Measurements from ENCODE around the gene BCKDHB. TPM values are rescaled to one million over a fixed set of nuclear protein-coding genes. Genes with fewer than 3 reads are reported as not detected.

BCKDHB gene
- total RNA-seq, 1 experiment from 2014 or later = 20.0 TPM

DNA sequence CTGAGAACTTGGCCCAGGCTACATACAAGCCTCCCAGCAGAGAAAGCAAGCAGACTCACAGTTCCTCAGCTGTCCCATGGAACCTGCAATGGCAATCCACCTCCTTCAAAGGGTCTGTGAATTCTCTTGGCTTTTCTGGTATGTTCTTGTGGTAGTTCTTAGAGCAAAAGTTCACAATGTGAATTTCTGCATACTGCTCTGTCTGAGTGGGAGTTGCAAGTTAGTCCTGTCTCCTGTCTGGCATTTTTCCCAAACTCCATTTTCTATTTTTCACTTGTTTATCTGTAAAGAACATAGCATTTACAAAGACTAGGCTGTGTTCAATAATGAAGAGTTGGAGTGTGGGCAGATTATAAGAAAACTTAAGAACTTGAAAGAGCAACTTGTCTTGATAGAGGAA, 269.9 kb downstream of the BCKDHB start:
- no TSS peak for BruUV-seq (replicated peaks)
- POLR2A ChIA-PET (ENCODE audit: low non-redundant PET) = no interaction called here
- Histone ChIP-seq H3K36me3 (ENCODE audit: insufficient read depth, low read length, poor library complexity, severe bottlenecking) (no peaks in the 10 kb centered on the region), H3K4me3 (ENCODE audit: low read depth, low read length, poor library complexity, severe bottlenecking) (no peak overlapping the region), H3K27ac (ENCODE audit: low read depth, low read length, poor library complexity, severe bottlenecking) (no peak overlapping the region), H3K9me3 (ENCODE audit: low read depth, low read length, poor library complexity, severe bottlenecking) (no peaks in the 10 kb centered on the region), H3K27me3 (replicated peaks; ENCODE audit: insufficient read depth, low read depth, low read length, poor library complexity) (no peaks in the 10 kb centered on the region), H3K4me1 (ENCODE audit: insufficient read depth, low read length, poor library complexity, severe bottlenecking) (no peaks in the 10 kb centered on the region)
- CTCF ChIA-PET = no interaction called here
- intact Hi-C loops (cut with micrococcal nuclease; ENCODE audit: unreplicated experiment) = no loop called here
- no peak for DNase-seq (ENCODE audit: low spot score)
- TF ChIP-seq EZH2 (IDR thresholded peaks at IDR 0.05; ENCODE audit: borderline replicate concordance, low read depth, low read length, poor library complexity, severe bottlenecking) = no peak
- TF ChIP-seq, protein P1, sequence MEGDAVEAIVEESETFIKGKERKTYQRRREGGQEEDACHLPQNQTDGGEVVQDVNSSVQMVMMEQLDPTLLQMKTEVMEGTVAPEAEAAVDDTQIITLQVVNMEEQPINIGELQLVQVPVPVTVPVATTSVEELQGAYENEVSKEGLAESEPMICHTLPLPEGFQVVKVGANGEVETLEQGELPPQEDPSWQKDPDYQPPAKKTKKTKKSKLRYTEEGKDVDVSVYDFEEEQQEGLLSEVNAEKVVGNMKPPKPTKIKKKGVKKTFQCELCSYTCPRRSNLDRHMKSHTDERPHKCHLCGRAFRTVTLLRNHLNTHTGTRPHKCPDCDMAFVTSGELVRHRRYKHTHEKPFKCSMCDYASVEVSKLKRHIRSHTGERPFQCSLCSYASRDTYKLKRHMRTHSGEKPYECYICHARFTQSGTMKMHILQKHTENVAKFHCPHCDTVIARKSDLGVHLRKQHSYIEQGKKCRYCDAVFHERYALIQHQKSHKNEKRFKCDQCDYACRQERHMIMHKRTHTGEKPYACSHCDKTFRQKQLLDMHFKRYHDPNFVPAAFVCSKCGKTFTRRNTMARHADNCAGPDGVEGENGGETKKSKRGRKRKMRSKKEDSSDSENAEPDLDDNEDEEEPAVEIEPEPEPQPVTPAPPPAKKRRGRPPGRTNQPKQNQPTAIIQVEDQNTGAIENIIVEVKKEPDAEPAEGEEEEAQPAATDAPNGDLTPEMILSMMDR (conservative IDR thresholded peaks at IDR 0.05; ENCODE audit: low read depth, low read length) = no peak

DNA sequence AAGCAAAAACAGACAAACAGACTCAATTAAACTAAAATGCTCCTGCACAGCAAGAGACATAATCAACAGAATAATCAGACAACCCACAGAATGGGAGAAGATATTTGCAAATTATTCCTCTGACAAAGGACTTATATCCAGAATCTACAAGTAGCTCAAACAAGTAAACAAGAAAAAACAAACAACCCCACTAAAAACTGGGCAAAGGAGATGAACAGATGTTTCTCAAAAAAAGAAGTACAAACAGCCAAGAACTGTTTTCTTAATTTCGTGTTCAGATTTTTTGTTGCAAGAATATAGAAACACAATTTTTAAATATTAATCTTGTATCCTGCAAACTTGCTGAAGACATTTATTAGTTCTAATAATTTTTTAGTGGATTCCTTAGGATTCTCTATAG, 274.1 kb downstream of the BCKDHB start:
- POLR2A ChIA-PET (ENCODE audit: low non-redundant PET) = no interaction called here
- BruUV-seq (replicated peaks) = no TSS peak
- intact Hi-C loops (cut with micrococcal nuclease; ENCODE audit: unreplicated experiment) = no loop called here

DNA sequence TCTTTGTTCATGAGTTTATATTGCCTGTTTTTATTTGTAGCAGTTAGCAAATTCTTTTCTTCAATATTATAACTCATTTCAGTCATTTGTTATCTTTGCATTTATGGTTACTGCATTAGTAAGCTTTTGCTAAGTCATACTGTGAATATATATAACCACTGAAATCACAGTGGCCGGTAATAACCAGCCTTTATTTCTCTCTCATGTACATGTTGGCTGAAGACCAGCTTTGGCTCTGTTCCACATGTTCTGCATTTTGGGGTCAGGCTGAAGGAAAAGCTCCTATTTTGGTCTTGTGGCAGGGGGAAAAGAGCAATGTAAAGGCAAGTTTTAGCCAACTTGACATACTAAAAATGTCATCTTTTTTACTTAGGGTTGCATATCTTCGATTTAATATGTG, 276.3 kb downstream of the BCKDHB start:
- ChIA-PET CTCF (no interaction called here), POLR2A (ENCODE audit: low non-redundant PET) (no interaction called here)
- no peak overlapping the region for H3K27ac ChIP-seq (ENCODE audit: low read depth, low read length, poor library complexity, severe bottlenecking)

More for the DNA sequence above, 274.1 kb downstream of the BCKDHB start:
- no peak for TF ChIP-seq EZH2 (IDR thresholded peaks at IDR 0.05; ENCODE audit: borderline replicate concordance, low read depth, low read length, poor library complexity, severe bottlenecking)
- Histone ChIP-seq H3K36me3 (ENCODE audit: insufficient read depth, low read length, poor library complexity, severe bottlenecking) (no peaks in the 10 kb centered on the region), H3K4me1 (ENCODE audit: insufficient read depth, low read length, poor library complexity, severe bottlenecking) (no peaks in the 10 kb centered on the region), H3K4me3 (ENCODE audit: low read depth, low read length, poor library complexity, severe bottlenecking) (no peak overlapping the region), H3K27ac (ENCODE audit: low read depth, low read length, poor library complexity, severe bottlenecking) (no peak overlapping the region), H3K27me3 (replicated peaks; ENCODE audit: insufficient read depth, low read depth, low read length, poor library complexity) (no peaks in the 10 kb centered on the region), H3K9me3 (ENCODE audit: low read depth, low read length, poor library complexity, severe bottlenecking) (no peaks in the 10 kb centered on the region)
- DNase-seq (ENCODE audit: low spot score) = no peak
- CTCF ChIA-PET = no interaction called here

DNA sequence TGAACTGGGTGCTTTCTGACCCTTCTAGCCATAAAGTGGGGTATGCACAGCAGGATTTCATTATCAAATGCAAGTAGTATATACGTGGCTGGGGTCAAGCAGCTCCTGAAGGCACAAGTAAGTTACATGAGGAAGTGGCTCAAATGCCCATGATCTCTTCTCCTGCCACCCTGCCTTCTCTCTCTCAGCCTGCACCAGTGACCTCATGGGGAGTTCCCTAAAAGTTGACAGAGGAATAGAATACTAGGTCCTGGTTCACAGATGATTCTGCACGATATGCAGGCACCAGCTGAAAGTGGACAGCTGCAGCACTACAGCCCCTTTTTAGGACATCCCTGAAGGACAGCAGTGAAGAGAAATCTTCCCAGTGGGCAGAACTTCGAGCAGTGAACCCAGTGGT, 282.0 kb downstream of the BCKDHB start:
- Histone ChIP-seq H3K9me3 (ENCODE audit: low read depth, low read length, poor library complexity, severe bottlenecking) (no peaks in the 10 kb centered on the region), H3K4me1 (ENCODE audit: insufficient read depth, low read length, poor library complexity, severe bottlenecking) (no peaks in the 10 kb centered on the region), H3K27me3 (replicated peaks; ENCODE audit: insufficient read depth, low read depth, low read length, poor library complexity) (no peaks in the 10 kb centered on the region), H3K36me3 (ENCODE audit: insufficient read depth, low read length, poor library complexity, severe bottlenecking) (no peaks in the 10 kb centered on the region), H3K4me3 (ENCODE audit: low read depth, low read length, poor library complexity, severe bottlenecking) (no peak overlapping the region), H3K27ac (ENCODE audit: low read depth, low read length, poor library complexity, severe bottlenecking) (no peak overlapping the region)
- CTCF ChIA-PET = no interaction called here
- POLR2A ChIA-PET (ENCODE audit: low non-redundant PET) = no interaction called here
- intact Hi-C loops (cut with micrococcal nuclease; ENCODE audit: unreplicated experiment) = no loop called here
- TF ChIP-seq EZH2 (IDR thresholded peaks at IDR 0.05; ENCODE audit: borderline replicate concordance, low read depth, low read length, poor library complexity, severe bottlenecking) = no peak
- TF ChIP-seq, protein P1 (conservative IDR thresholded peaks at IDR 0.05; ENCODE audit: low read depth, low read length) = no peak
- no TSS peak for BruUV-seq (replicated peaks)
- no peak for DNase-seq (ENCODE audit: low spot score)

More for the DNA sequence above, 276.3 kb downstream of the BCKDHB start:
- intact Hi-C loops (cut with micrococcal nuclease; ENCODE audit: unreplicated experiment) = no loop called here
- DNase-seq (ENCODE audit: low spot score) = no peak
- no peaks in the 10 kb centered on the region for H3K36me3 ChIP-seq (ENCODE audit: insufficient read depth, low read length, poor library complexity, severe bottlenecking)
- H3K9me3 ChIP-seq (ENCODE audit: low read depth, low read length, poor library complexity, severe bottlenecking) = no peaks in the 10 kb centered on the region
- H3K4me3 ChIP-seq (ENCODE audit: low read depth, low read length, poor library complexity, severe bottlenecking) = no peak overlapping the region
- no peaks in the 10 kb centered on the region for H3K27me3 ChIP-seq (replicated peaks; ENCODE audit: insufficient read depth, low read depth, low read length, poor library complexity)
- TF ChIP-seq, protein P1 (conservative IDR thresholded peaks at IDR 0.05; ENCODE audit: low read depth, low read length) = no peak
- TF ChIP-seq EZH2 (IDR thresholded peaks at IDR 0.05; ENCODE audit: borderline replicate concordance, low read depth, low read length, poor library complexity, severe bottlenecking) = no peak
- no TSS peak for BruUV-seq (replicated peaks)
- no peaks in the 10 kb centered on the region for H3K4me1 ChIP-seq (ENCODE audit: insufficient read depth, low read length, poor library complexity, severe bottlenecking)
